GM12873 (cell line): ENCODE measurements around the gene KLK4.

Experiments
- TF ChIP-seq, protein P1 (sequence below): IDR thresholded peaks from 2 replicates; pipeline ENCODE4 v1.5.1; 2012; ENCODE audit warnings: low read depth, mild to moderate bottlenecking, moderate library complexity, low read length, control low read depth; ENCODE audit not compliant: insufficient read depth; ENCODE audit errors: missing control alignments

KLK4 gene

DNA sequence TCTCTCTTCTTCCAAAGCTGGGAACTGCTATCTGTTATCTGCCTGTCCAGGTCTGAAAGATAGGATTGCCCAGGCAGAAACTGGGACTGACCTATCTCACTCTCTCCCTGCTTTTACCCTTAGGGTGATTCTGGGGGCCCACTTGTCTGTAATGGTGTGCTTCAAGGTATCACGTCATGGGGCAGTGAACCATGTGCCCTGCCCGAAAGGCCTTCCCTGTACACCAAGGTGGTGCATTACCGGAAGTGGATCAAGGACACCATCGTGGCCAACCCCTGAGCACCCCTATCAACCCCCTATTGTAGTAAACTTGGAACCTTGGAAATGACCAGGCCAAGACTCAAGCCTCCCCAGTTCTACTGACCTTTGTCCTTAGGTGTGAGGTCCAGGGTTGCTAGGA lies 51.3 kb downstream of the KLK4 start:
- TF ChIP-seq, protein P1, sequence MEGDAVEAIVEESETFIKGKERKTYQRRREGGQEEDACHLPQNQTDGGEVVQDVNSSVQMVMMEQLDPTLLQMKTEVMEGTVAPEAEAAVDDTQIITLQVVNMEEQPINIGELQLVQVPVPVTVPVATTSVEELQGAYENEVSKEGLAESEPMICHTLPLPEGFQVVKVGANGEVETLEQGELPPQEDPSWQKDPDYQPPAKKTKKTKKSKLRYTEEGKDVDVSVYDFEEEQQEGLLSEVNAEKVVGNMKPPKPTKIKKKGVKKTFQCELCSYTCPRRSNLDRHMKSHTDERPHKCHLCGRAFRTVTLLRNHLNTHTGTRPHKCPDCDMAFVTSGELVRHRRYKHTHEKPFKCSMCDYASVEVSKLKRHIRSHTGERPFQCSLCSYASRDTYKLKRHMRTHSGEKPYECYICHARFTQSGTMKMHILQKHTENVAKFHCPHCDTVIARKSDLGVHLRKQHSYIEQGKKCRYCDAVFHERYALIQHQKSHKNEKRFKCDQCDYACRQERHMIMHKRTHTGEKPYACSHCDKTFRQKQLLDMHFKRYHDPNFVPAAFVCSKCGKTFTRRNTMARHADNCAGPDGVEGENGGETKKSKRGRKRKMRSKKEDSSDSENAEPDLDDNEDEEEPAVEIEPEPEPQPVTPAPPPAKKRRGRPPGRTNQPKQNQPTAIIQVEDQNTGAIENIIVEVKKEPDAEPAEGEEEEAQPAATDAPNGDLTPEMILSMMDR = no peak

DNA sequence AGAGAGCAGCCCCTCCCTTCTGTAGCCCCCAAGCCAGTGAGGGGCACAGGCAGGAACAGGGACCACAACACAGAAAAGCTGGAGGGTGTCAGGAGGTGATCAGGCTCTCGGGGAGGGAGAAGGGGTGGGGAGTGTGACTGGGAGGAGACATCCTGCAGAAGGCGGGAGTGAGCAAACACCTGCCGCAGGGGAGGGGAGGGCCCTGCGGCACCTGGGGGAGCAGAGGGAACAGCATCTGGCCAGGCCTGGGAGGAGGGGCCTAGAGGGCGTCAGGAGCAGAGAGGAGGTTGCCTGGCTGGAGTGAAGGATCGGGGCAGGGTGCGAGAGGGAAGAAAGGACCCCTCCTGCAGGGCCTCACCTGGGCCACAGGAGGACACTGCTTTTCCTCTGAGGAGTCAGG lies 52.3 kb downstream of the KLK4 start:
- TF ChIP-seq, protein P1 = no peak

DNA sequence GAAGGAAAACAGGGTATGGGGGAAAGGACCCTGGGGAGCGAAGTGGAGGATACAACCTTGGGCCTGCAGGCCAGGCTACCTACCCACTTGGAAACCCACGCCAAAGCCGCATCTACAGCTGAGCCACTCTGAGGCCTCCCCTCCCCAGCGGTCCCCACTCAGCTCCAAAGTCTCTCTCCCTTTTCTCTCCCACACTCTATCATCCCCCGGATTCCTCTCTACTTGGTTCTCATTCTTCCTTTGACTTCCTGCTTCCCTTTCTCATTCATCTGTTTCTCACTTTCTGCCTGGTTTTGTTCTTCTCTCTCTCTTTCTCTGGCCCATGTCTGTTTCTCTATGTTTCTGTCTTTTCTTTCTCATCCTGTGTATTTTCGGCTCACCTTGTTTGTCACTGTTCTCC lies 53.8 kb downstream of the KLK4 start:
- TF ChIP-seq, protein P1 = no peak
